ELF-1 (cell line): ENCODE data around the gene TTLL6.
"Not testable (repeated sequence)": the region's sequence is repeated elsewhere in the genome, so short reads cannot be mapped to it uniquely, and the experiment has no call there.

ENCODE experiments used
- DNase-seq: peaks from one replicate; pipeline ENCODE4 v3.0.0-alpha.2; 2016; ENCODE audit warnings: low read depth, low spot score

Gene TTLL6

GRCh38 chr17:48724251-48725003 lies 92.6 kb downstream of the TTLL6 start:
- peak; percentile 77 for DNase-seq

- peak; percentile 64 for DNase-seq
Measured at GRCh38 chr17:48723423-48724250, 93.4 kb downstream of the TTLL6 start.

DNA sequence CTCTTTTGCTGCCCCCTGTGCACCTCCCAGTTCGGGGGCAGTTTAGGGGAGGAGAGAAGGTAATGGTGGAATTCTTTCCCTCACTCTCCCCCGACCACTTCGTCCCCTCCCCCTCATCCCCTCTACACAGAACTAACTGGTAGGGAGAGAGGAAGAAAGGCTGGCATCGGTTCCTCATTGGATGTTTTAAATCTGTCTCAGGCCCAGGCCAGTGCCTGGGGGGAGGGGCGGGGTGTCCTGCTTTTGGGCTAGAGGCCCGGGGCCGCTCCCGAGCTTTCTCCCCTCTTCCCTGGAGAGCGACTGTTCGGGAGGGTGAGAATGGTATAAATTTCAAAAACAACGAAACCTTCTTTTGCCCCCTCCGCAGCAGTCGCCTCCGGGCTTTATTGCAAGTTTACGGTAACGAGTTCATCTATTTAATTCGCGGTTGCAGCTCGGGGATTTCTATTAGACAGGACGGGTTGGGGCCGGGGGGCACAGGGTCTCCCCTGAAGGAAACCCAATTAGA lies 94.1 kb downstream of the TTLL6 start, which contains the start of gene PRAC2:
TSS of gene PRAC2 (plus strand) at position 271 of the 508 bp plus-strand sequence. CDS start 1,226 bp downstream, outside the sequence.
- peak; percentile 62 for DNase-seq

GRCh38 chr17:48722201-48722907 lies 94.7 kb downstream of the TTLL6 start, which contains the start of gene PRAC1:
Gene PRAC1, minus strand, starts transcription at chr17:48722518. Its CDS starts 126 bp downstream, at chr17:48722392.
- DNase-seq, result no peak

GRCh38 chr17:48721009-48721402 lies 96.0 kb downstream of the TTLL6 start:
- no peak for DNase-seq

DNA sequence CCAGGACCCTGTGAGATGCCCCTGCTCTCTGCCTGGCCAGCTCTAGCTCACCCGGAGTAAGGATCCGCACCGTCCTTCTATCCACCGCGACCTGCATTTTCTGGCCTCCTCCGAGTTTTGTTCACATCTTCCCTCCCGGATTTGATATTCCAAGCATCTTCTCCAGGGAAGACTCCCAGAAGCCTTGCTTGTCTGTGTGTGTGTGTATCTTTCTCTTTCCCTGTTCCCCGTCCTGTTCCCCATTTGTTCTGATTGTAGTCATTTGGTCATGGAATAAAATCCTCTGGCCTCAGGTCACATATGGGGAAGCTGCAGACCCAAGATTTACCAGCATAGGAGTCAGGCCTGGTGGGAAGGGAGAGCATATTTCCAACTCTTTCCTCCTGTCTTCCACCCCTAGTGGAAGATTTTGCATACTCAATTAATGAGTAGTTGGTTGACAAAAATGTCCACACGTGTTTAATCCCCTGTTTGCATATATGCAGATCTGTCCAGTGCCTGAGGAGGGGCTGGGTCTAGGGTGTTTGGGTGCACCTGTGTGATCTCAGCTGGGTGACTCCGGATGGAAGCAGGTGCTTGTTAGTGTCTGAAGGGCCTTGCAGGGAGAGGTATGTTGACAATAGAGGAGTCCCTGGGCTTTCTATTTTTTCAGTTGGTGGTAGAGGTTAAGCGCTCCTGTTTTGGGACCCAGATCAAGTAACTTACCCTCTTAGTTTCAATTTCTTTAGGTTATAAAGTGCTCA lies 96.6 kb downstream of the TTLL6 start:
- DNase-seq, result no peak

DNA sequence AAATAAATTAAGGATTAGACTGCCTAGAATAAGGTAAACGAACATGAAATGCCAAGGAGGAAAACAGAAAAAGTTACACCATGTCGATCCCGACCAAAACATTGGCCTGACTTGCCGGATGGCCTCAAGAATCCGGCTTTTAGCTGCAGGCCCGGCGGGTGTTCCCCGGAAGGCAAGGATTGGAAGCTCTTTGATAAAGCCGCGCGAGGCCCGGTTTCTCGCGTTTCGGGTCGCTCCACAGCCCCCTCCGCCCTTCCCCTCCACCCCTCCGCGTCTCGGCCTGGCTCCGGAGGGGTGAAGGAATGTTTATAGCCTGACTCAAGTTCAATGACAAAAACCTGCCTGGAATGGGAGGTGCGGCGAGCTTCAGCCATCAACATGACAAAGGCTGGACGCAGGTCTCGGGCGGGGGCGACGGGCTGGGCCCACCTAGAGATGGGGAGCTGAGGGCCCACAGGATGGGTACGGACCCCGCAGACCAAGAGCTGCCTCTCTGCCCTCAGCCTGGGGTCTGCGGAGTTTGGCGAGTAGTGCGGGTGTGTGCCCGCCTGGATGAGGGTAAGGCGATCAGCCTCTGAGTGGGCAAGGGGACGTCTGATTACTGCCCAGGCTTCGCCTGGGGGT lies 97.3 kb downstream of the TTLL6 start:
- DNase-seq, result peak; percentile 79

DNA sequence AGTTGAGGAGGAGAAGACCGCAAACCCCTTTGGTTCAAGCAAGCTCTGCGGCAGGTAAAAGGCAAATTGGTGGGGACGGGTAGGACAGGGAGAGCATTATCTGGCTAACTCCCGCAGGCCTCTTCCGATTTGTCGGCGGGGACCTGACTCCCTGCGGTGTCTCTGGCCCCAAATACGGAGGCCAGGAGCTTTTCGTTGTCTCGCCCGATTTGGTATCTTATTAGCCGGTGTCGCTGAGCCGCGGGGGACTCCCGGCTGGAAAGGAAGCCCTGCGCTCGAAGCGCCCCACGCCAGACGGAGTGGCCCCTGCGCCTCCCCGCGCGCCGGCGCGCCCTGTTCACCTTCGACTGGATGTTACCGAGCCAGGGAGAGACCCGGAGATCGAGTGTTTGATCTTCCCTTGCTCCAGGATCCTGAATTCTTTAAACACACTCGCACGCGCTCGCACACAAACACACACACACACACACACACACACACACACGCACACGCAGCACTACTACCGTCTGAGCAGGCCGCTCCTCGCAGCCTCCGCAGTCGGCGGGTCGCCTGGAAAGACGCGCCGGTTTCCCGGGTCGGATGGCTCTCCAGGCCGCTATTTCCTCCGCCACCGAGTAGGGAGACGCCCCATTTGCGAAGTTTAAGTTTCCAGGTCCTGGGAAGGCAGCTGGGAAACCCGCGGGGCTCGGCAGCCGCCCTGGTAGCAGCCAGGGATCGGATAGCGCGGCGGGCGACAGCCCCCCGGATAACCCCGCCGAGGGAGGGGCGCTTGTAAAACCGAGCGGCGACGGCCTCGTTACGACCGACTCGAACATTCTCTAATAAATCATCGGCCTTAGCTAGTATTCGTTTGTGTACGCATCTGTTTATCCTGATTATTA lies 98.0 kb downstream of the TTLL6 start:
- peak; percentile 66 for DNase-seq

DNA sequence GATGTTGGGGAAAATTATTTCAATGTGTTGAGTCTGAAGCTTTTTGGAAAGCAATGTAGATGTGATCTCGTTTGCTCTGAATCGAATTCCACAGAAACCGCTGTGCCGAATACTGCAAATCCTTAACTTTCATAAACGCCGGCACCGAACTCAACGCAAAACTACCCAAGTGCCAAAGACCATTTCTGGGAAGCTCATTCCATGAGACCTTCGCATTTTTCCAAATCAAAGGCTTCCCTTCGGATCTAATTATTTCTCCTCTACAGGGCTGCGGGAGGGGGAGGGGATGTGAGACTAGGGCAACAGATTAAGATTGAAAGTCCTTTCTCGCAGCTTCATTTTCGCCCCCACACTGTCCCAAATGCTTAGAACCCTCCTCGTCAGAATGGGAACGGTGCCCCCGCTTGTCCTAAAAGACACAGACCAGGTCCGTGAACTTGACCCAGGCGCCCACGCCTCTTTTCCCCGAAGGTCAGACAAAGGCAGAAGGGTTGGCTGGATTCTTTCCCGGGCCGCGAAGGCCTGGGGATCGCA lies 98.7 kb downstream of the TTLL6 start:
- DNase-seq, result no peak

DNA sequence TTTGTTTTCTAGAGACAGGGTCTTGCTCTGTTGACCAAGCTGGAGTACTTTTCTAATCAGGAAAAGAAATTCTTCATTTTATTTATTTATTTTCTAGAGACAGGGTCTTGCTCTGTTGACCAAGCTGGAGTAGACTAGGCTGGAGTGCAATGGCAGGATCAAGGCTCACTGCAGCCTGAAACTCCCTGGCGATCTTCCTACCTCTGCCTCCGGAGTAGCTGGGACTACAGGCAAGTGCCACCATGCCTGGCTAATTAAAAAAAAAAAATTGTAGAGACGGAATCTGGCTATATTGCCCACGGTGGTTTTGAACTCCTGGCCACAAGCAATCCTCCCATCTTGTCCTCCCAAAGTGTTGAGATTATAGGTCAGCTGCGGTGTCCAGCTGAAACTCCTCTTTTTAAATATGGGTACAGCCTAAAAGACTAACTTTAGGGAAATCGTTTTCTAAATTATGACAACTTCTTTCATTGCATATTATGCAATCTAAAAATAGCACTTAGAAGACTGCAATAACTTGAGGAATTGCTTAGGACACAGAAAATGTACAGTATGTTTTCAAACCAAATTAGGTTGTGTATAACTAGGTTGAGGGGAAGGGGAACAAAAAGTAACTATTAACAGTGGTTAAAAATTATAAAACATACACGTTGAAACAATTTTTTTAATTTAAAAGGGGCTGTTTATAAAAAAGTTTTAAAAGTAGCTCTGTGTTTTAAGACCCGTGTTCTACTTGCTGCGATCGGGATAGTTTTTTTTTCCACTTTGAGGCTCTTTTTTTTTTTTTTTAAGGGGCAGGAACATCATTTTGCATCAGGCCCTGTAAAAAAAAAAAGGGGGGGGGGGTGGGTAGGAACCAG lies 99.4 kb downstream of the TTLL6 start:
- DNase-seq, result no peak

DNA sequence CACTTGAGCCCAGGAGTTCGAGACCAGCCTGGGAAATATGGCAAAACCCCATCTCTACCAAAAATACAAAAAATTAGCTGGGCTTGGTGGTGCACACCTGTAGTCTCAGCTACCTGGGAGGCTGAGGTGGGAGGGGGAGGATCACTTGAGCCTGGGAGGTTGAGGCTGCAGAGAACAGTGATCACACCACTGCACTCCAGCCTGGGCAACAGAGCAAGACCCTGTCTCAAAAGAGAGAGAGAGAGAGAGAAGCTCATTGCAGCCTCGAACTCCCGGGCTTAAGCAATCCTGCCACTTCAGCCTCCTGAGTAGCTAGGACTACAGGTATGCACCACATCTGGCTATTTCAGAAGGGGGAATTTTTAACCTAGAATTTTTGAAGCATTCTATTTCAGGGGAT lies 100.5 kb downstream of the TTLL6 start:
- DNase-seq, result not testable (repeated sequence)

DNA sequence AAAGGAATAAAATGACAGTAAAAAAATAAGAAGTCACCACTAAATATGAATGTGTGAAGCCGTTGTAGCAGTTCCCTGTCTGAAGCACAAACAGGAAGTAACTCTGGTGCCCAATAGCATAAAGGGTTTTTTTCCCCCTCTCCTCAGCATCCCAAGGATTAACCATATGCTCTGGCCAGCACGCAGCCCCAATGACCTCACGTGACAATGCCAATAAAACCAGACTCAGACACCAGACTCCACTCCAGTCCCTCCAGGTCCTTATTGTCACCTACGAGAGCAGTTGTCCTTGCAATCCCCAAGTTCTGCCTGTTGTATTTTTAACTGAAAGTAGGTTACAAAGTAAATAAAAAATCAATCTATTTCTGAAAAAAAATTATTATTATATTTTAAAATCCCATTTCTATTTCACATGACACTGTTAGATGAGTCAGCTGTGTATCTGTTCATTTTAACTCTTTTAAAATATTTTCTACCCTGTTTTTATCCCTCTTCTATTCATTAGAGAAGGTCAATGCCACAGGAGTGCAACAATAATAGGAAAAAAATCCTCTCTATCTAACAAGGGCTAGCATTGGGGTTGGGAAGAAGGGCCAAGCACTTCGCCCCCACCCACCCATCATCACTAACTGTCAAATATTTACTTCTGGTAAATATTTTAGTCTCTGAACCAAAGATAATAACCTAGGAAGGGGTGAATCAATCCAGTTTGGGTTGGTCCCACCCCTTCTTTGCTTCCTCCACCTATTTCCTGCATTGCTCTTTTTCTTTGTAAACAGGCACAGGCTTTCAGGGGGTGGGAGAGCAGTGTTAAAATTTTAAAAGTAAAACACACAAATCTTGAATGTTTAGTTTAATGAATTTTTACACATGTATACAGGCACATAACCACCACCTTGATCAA lies 101.3 kb downstream of the TTLL6 start:
- no peak for DNase-seq
